Stimulated activated CD4-positive, alpha-beta T cell treated with anti-CD3 and anti-CD28 coated beads, Interleukin-1b, Interleukin-23, amount 100 ng/mL, for 1 hour (primary cell): ENCODE data around the gene ADAMTS7.
"Not testable (repeated sequence)": the region's sequence is repeated elsewhere in the genome, so short reads cannot be mapped to it uniquely, and the experiment has no call there.

Experiments used
- DNase-seq, 2 donors: peaks; one replicate each; pipeline ENCODE4 v3.0.0-alpha.2; 2020; ENCODE audit warnings: low read depth in 2 of 2

Gene ADAMTS7, protein sequence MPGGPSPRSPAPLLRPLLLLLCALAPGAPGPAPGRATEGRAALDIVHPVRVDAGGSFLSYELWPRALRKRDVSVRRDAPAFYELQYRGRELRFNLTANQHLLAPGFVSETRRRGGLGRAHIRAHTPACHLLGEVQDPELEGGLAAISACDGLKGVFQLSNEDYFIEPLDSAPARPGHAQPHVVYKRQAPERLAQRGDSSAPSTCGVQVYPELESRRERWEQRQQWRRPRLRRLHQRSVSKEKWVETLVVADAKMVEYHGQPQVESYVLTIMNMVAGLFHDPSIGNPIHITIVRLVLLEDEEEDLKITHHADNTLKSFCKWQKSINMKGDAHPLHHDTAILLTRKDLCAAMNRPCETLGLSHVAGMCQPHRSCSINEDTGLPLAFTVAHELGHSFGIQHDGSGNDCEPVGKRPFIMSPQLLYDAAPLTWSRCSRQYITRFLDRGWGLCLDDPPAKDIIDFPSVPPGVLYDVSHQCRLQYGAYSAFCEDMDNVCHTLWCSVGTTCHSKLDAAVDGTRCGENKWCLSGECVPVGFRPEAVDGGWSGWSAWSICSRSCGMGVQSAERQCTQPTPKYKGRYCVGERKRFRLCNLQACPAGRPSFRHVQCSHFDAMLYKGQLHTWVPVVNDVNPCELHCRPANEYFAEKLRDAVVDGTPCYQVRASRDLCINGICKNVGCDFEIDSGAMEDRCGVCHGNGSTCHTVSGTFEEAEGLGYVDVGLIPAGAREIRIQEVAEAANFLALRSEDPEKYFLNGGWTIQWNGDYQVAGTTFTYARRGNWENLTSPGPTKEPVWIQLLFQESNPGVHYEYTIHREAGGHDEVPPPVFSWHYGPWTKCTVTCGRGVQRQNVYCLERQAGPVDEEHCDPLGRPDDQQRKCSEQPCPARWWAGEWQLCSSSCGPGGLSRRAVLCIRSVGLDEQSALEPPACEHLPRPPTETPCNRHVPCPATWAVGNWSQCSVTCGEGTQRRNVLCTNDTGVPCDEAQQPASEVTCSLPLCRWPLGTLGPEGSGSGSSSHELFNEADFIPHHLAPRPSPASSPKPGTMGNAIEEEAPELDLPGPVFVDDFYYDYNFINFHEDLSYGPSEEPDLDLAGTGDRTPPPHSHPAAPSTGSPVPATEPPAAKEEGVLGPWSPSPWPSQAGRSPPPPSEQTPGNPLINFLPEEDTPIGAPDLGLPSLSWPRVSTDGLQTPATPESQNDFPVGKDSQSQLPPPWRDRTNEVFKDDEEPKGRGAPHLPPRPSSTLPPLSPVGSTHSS (N-terminal part only)

DNA sequence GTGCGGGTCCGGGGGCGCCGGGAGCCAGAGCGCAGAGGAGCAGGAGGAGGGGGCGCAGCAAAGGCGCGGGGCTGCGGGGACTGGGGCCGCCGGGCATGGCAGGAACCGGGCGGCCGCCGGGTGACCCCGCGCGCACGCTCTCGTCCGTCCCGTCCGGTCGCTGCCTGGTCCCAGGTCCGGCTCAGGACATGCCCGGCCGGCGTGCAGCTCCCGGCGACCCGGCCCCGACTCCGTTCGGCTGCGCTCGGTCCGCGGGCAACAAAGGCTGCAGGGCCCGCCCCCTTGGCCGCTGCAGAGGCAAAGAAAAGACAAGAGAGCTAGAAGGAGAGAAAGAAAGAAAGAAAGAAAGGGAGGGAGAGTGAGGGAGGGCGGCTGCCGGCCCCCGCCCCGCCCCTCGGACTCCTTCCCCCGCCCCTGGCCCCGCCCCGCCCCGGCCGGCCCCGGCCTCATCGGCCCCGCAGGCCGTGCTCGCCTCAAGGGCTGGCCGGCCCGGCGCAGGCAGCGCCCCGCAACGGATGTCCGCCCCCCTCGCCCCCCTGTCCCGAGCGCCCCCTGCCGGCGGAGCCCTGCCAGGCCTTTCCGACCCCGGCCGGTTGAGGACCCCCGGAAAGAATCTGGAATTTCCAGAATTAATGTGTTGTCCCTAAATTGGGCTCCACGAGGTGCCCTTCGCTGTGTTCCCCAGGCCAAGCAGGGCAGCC lies at the start of gene ADAMTS7:
TSS of gene ADAMTS7 (minus strand) at position 341 of the 701 bp plus-strand sequence. CDS start at position 97, 244 bp downstream.
- peak in 1 of 2 donors; percentile 28 for DNase-seq

DNA sequence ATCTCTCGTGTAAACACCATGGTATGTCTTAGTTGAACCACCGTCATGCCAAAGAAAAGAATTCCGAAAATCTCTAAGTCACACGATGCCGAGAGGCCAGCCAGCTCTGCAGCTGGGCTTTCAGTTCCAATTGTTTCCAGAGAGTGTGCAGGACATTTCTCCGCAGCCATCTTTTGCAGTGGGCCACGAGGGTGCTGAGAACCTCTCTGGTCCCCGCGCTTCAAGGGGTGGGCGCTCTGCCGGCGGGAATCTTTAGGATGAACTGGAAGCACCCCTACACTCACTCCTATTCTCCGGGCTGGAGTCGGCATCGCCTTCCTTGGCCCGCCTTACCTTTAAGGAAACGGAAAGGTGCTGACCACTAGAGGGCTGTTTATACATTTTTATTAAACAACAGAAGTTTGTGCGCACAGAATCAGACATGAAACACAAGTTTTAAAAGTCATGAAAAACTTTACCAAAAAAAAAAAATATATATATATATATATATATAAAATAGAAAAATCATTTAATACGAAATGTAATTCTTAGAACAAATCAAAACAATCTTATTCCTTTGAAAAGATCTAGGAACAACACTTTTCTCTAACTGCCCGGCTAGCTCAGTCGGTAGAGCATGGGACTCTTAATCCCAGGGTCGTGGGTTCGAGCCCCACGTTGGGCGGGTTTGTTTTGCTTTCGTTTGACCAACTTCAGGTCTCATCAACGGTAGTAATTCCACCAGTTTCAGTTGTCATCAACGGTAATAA lies 48.9 kb upstream of the ADAMTS7 start:
- DNase-seq, result peak; percentile 25 to 65

DNA sequence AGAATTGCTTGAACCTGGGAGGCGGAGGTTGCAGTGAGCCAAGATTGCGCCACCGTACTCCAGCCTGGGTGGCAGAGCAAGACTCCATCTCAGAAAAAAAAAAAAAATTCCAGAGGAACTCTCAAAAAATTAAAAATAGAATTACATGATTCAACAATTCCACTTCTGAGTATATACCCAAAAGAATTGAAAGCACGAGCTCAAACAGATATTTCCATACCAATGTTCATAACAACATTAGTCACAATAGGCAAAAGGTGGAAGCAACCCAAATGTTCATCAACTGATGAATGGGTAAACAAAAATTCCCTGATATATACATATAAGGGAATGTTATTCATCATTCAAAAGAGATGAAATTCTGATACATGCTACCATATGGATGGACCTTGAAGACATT lies 44.5 kb upstream of the ADAMTS7 start:
- DNase-seq, result no peak

DNA sequence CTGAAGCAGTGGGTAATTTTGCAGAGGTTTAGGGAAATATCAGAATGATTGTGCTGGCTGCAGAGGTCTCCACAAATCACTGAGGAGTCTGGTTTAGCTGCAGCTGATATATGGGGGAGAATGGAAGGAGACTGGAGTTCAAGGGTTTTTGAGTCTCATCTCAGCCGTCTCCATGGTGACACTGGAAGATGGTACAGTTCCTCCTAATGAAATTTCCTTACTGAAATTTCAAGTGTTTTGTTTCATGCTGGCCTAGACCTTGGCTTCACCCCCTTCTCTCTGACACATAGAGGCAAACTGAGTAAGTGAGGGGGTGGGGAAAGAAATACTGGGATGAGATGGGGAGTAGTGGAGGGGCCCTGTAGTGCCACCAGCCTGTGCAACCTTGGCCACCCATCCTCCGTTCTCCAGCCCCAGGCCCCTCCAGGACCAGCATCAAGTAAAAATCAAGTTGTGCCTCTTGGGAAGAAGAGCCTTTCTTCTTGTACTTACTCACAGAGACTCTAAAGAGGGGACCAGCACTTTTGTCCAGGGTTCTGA lies 43.6 kb upstream of the ADAMTS7 start:
- no peak for DNase-seq

DNA sequence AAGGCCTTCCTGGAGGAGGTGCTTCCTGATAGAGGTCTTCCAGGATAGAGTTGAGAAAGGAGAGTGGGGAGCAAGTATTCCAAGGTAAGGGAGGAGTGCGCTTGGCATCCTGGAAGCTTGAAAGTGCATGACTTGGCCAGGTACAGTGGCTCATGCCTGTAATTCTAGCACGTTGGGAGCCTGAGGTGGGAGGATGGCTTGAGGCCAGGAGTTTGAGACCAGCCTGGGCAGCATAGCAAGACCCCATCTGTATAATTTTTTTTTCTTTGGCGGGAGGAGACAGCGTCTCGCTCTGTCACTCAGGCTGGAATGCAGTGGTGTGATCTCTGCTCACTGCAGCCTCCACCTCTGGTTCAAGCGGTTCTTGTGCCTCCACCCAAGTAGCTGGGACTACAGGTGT lies 42.2 kb upstream of the ADAMTS7 start:
- no peak for DNase-seq

DNA sequence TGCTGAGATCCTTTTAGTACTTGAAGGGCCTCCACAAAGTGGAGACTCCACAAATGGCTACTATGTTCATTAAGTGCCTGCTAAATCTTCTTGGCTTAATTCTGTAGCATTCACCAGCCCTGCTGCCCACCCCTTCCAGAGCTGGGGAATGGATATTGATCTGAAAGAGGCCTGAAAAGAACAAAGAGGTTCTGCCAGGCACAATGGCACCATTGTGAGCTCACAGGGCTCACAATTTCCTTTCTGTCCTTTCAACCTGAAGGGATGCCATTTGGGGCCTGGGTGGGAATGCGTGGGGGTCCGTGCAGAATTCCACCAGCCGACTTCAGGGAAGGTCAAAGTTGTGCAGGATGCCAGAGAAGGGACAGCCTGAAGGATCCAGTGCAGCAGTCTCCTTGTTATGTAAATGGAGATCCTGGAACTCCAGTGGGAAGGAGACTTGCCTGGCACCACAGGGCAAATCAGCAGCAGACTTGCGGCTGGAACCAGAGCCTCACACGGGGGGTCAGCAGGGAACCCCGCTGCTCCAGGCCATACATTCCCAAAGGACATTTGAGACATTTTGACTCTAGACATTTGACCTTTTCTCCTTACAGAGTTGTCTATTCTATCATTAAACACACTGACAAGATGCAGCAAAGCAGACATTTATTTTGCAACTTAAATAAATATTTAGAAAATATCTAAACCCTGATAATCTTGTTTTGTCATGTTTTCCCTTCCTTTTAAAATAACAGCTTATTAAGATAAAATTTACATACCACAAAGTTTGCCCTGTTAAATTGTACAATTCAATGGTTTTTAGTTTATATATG lies 39.9 kb upstream of the ADAMTS7 start:
- no peak for DNase-seq

DNA sequence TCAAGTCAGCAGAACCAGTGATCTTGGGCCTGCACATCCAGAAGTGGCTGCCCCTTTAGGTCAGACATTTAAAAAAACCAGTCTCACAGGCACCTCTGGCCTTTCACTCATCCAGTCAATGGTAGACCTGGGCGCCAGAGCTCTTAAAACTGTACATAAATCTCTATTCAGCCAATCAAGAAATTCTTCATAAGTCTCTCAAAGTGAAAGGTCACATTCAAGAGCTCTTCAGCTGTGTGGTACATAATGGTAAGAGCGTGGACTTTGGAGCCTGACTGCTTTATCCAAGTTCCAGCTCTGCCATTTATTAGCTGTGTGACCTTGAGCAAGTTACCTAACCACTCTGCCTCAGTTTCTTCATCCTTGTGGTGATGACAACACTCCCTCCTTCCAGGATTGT lies 39.1 kb upstream of the ADAMTS7 start:
- no peak for DNase-seq

DNA sequence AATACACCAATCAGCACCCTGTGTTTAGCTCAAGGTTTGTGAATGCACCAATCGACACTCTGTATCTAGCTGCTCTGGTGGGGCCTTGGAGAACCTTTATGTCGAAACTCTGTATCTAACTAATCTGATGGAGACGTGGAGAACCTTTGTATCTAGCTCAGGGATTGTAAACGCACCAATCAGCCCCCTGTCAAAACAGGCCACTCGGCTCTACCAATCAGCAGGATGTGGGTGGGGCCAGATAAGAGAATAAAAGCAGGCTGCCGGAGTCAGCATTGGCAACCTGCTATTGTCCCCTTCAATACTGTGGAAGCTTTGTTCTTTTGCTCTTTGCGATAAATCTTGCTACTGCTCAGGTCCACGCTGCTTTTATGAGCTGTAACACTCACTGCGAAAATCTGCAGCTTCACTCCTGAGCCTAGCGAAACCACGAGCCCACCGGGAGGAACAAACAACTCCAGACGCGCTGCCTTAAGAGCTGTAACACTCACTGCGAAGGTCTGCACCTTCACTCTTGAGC lies 36.2 kb upstream of the ADAMTS7 start:
- DNase-seq, result not testable (repeated sequence)

DNA sequence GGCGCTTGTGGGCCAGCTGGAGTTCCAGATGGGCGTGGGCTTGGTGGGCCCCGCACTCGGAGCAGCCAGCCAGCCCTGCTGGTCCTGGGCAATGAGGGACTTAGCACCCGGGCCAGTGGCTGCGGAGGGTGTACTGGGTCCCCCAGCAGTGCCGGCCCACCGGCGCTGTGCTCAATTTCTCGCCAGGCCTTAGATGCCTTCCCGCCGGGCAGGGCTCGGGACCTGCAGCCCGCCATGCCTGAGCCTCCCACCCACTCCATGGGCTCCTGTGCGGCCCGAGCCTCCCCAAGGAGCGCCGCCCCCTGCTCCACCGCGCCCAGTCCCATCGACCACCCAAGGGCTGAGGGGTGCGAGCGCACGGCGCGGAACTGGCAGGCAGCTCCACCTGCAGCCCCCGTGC lies 35.6 kb upstream of the ADAMTS7 start:
- not testable (repeated sequence) for DNase-seq

DNA sequence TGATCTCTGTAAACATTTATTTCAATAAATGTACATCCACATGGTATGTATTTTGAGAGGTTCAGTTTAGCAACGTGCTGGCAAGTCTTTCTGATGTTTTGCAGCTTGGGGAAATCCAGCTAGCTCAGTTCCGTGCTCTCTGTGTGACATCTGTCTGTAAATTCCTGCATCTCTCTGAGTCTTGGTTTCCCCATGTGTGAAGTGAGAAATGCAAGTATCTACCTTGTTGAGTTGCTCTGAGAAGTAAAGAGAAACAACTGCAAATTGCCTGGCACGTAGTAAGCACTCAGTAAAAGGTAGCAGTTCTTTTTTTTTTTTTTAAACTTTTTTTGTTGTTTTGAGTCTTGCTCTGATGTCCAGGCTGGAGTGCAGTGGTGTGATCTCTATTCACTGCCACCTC lies 31.3 kb upstream of the ADAMTS7 start:
- DNase-seq, result no peak

DNA sequence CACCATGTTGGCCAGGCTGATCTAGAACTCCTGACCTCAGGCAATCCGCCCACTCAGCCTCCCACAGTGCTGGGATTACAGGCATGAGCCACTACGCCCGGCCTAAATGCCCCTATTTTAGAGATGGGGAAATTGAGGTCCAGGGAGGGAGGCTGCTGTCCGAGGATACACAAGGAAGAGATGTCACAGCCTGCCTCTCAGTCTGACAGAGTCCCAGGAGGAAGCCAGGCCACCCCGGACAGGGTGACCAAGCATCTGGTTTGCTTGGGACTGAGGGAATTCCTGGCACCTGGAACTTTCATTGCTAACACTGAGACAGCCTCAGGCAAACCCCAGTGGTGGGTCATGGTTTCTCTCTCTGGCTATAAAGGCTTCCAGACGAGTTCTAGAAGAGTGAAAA lies 30.6 kb upstream of the ADAMTS7 start:
- no peak for DNase-seq

DNA sequence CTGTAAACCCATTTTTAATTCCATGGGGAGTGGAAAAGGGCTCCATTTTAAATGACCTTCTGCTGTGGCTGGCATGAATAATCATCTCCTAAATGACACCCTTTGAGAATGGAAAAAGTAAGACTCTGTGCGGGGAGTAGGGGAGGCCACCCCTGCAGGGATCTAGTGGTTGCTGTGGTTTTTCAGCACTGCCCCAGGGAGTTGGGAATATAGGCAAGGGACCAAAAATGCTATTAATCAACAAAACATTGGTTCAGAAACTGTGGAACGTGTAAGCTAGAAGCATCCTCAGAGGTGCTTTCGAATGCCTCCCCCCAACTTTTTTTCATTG lies 30.1 kb upstream of the ADAMTS7 start:
- no peak for DNase-seq

DNA sequence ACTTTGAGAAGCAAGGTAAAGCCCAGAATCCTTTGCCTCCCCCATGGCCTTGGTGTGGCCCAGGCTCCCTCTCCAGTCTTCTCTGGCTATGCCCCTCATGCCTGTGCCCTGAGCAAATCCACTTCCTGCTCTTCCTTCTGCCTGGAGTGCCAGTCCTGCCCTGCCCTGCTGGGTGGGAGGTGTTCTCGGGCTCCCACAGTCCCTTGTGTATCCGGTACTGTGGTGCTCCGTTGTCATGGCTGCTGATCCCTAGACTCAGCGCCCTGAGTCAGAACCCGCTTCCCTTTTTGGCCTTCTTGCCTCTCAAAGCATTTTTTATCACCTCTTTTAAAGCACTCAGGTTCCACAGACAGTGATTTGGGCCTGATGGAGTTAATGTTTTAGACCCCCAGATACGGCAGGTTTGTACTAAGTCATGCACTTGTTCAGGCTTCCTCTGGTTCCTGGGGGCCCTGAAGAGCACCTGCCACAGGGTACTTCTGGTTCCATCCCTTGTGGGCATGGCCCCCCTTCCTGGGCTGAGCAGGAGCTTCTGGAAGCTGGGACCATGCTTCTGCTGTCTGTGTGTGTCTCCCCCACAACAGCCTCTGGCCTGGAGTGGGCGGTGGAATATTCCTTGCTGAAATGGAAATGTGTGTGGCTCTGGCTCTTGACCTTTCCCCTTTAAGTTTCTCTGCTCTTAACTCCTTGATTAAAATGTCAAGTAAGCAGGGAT lies 29.6 kb upstream of the ADAMTS7 start:
- DNase-seq, result no peak

DNA sequence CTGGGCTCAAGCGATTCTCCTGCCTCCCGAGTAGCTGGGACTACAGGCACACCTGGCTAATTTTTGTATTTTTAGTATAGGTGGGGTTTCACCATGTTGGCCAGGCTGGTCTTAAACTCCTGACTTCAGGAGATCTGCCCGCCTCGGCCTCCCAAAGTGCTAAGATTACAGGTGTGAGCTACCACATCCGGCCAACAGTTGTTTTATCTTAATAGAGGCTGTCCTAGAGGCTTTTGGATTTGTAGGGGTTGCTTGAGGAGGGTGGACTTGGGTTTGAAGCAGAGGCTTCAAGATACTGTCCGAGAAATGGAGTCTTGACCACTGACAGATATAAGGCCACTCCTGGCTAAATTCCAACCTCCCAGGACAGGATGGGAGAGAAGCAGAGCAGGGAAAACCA lies 27.9 kb upstream of the ADAMTS7 start:
- DNase-seq, result not testable (repeated sequence)

DNA sequence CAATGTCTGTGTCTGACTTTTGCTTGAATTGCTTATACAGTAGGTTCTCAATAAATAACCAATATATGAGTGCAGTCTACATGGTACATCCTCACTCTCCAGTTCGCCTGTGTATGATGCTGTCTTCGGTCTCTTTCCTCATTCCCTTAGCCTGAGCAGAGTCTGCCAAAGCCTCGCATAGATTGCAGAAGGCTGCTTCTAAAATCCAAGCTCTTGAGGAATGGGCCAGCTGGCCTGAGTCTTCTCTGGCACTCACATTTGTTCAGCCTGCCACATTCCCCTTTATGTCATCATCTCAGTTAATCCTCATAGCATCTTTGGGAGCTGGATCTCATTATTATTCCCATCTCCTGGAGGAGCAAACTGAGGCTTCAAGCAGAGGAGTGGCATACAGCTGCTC lies 27.2 kb upstream of the ADAMTS7 start:
- no peak for DNase-seq

DNA sequence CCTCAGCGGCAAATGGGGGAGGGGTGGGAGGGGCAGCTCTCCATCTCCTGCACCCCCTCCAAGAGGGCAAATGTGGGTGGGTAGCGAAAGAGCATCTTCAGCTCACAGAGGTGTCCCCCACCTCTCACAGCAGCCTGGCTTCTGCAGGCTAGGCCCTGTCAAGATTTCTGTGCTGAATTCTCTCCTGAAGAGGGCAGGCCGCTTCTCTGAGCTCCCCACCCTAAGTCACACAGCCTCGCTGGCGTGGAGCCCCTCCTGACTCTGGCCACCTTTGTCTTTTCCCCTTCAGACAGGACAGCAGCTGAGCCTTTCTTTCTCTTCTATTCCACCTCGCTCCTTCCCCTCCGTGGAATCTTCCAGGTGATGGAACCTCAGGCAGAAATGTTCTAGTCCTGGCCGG lies 26.3 kb upstream of the ADAMTS7 start:
- DNase-seq, result no peak

DNA sequence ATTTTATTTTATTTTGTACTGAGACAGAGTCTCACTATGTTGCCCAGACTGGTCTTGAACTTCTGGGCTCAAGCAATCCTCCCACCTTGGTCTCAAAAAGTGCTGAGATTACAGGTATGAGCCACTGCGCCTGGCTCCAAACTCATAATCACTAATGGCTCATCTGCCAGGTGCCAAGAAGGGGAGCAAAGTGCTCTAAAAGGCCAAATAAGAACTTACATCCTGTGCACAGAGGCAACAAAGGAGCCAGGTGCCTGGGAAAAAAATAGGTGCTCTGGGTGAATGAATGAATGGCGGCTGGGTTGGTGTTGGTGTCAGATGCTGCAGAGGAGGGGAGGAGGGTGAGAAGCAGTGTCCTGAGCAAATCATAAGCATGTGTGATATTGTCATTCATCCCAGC lies 25.9 kb upstream of the ADAMTS7 start:
- DNase-seq, result no peak

DNA sequence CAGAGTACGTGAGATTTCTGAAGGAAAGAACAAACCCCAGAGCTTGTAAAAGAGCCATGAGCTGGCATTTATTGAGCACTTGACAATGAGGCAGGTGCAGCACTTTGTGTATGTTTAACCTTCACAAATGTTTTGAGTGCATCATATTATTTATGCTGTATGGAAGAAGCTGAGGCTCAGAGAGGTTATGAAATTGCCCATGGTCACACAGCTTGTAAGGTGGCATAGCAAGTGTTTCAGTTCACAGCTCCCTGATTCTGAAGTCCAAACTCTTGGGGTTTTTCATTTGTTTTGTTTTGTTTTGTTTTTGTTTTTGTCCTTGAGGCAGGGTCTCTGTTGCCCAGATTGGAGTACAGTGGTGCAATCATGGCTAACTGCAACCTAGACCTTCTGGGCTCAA lies 25.1 kb upstream of the ADAMTS7 start:
- DNase-seq, result no peak
